HCT116 (cell line): ENCODE data around the gene ZNF580. TPM values are rescaled to one million over a fixed set of nuclear protein-coding genes. Genes with fewer than 3 reads are reported as not detected.

ENCODE experiments used
- ATAC-seq: fragments of 200-7000 bp; cut with Tn5 transposase; 2 replicates; pipeline ENCODE4 v1.9.1; 2020; ENCODE audit warnings: mild to moderate bottlenecking, moderate library complexity
- BruUV-seq: library from RNA; stranded (reverse); fragments of 400-500 nt; replicated peaks from 2 replicates; lab custom pipeline; 2021; lab: Mats Ljungman, UMichigan
- CTCF ChIA-PET: fragments of 300-600 bp; sonication (Branson Sonifier 250); formaldehyde crosslinking; loops from one replicate; lab custom pipeline; 2021; ENCODE audit warnings: antibody characterized with exemption; lab: Charles Lee
- POLR2A ChIA-PET: fragments of 300-600, 350-600 bp; sonication (Branson Sonifier 250); formaldehyde crosslinking; loops from one replicate; lab custom pipeline; 2021; ENCODE audit warnings: antibody characterized with exemption; lab: Charles Lee
- RAD21 ChIA-PET, 2 experiments: fragments of 300-600 bp; sonication (Branson Sonifier 250); formaldehyde crosslinking; loops; one replicate each; lab custom pipeline; 2023; ENCODE audit warnings: low total read pairs in 2 of 2; ENCODE audit not compliant: uncharacterized antibody in 2 of 2, unreplicated experiment in 2 of 2, low non-redundant PET in 1 of 2; lab: Charles Lee
- DNase-seq: peaks from one replicate; pipeline ENCODE4 v3.0.0-alpha.2; 2010; ENCODE audit warnings: low read depth, low spot score
- H2AFZ ChIP-seq: fragments of 200-600 bp; shearing (Covaris generic), sonication (generic); 2 replicates; pipeline ENCODE4 v1.6.1; 2017; ENCODE audit warnings: low read depth, mixed run types, mixed read lengths, antibody characterized with exemption, low read length; ENCODE audit not compliant: poor library complexity, severe bottlenecking
- H3K27ac ChIP-seq: 2 replicates; pipeline ENCODE4 v1.5.1; 2012; ENCODE audit warnings: low read depth, low read length
- H3K27me3 ChIP-seq: fragments of 200-600 bp; sonication (generic); 2 replicates; pipeline ENCODE4 v1.6.1; 2016; ENCODE audit warnings: mixed run types, low read length, mixed read lengths; ENCODE audit not compliant: insufficient read depth
- H3K36me3 ChIP-seq, 2 experiments: fragments of 200-500 bp in 1 of 2; fragments of 200-600 bp in 1 of 2; sonication (Bioruptor generic) in 1 of 2; sonication (generic) in 1 of 2; 2 replicates each; pipeline versions ENCODE4 v1.5.1 to v1.6.1; 2014 to 2016; ENCODE audit warnings: low read length in 2 of 2, inconsistent platforms in 1 of 2, mixed read lengths in 1 of 2, mixed run types in 1 of 2; ENCODE audit not compliant: insufficient read depth in 2 of 2, control insufficient read depth in 1 of 2
- H3K4me1 ChIP-seq, 2 experiments: fragments of 200-600 bp in 1 of 2; sonication (generic) in 1 of 2; 2 replicates each; pipeline versions ENCODE4 v1.5.1 to v1.6.1; 2012 to 2017; ENCODE audit warnings: low read length in 2 of 2, inconsistent platforms in 1 of 2, mild to moderate bottlenecking in 1 of 2, mixed read lengths in 1 of 2, mixed run types in 1 of 2, moderate library complexity in 1 of 2; ENCODE audit not compliant: insufficient read depth in 2 of 2, control insufficient read depth in 1 of 2
- H3K4me2 ChIP-seq: fragments of 200-600 bp; sonication (generic); 2 replicates; pipeline ENCODE4 v1.6.1; 2017; ENCODE audit warnings: mixed run types, low read length, mixed read lengths
- H3K4me3 ChIP-seq, 2 experiments: fragments of 200-600 bp in 1 of 2; sonication (generic) in 1 of 2; replicated peaks in 1 of 2; 2 replicates each; pipeline ENCODE4 v1.5.1; 2011 to 2016; ENCODE audit warnings: low read length in 2 of 2, control low read depth in 1 of 2, low read depth in 1 of 2, mild to moderate bottlenecking in 1 of 2, mixed read lengths in 1 of 2, mixed run types in 1 of 2
- H3K79me2 ChIP-seq: fragments of 200-600 bp; sonication (generic); 2 replicates; pipeline ENCODE4 v1.6.1; 2017; ENCODE audit warnings: mild to moderate bottlenecking, mixed run types, low read length, moderate library complexity, mixed read lengths; ENCODE audit not compliant: insufficient read depth
- H3K9ac ChIP-seq: fragments of 200-600 bp; sonication (generic); 2 replicates; pipeline ENCODE4 v1.6.1; 2016; ENCODE audit warnings: low read length, mixed read lengths
- H3K9me2 ChIP-seq: fragments of 200-600 bp; sonication (generic), shearing (Covaris generic); 2 replicates; pipeline ENCODE4 v1.6.1; 2017; ENCODE audit warnings: mixed run types, mild to moderate bottlenecking, moderate library complexity; ENCODE audit not compliant: insufficient read depth
- H3K9me3 ChIP-seq, 2 experiments: fragments of 200-500 bp in 1 of 2; fragments of 200-600 bp in 1 of 2; sonication (Bioruptor generic) in 1 of 2; sonication (generic) in 1 of 2; 2 replicates each; pipeline ENCODE4 v1.6.1; 2014 to 2017; ENCODE audit warnings: low read length in 2 of 2, mixed read lengths in 2 of 2, inconsistent platforms in 1 of 2, low read depth in 1 of 2, mild to moderate bottlenecking in 1 of 2, mixed run types in 1 of 2, moderate library complexity in 1 of 2; ENCODE audit not compliant: control insufficient read depth in 1 of 2, insufficient read depth in 1 of 2
- H4K20me1 ChIP-seq: fragments of 200-600 bp; sonication (generic), shearing (Covaris generic); 2 replicates; pipeline ENCODE4 v1.6.1; 2017; ENCODE audit warnings: mixed run types, mild to moderate bottlenecking, moderate library complexity; ENCODE audit not compliant: insufficient read depth
- ATF3 ChIP-seq: IDR thresholded peaks from 2 replicates; pipeline ENCODE4 v1.6.1; 2012
- CBX3 ChIP-seq: IDR thresholded peaks from 2 replicates; pipeline ENCODE4 v1.6.1; 2012; ENCODE audit warnings: low read depth
- EGR1 ChIP-seq: IDR thresholded peaks from 2 replicates; pipeline ENCODE4 v1.6.1; 2012; ENCODE audit warnings: low read depth
- ELF1 ChIP-seq: IDR thresholded peaks from 2 replicates; pipeline ENCODE4 v1.6.1; 2012; ENCODE audit warnings: low read depth, borderline replicate concordance
- EZH2 ChIP-seq: fragments of 200-600 bp; sonication (generic); IDR thresholded peaks from 2 replicates; pipeline ENCODE4 v1.6.1; 2017; ENCODE audit warnings: antibody characterized with exemption, mixed run types
- EZH2phosphoT487 ChIP-seq: fragments of 200-600 bp; IDR thresholded peaks from 2 replicates; pipeline ENCODE4 v1.6.1; 2018; ENCODE audit warnings: antibody characterized with exemption, borderline replicate concordance
- FOSL1 ChIP-seq: IDR thresholded peaks from 2 replicates; pipeline ENCODE4 v1.6.1; 2012; ENCODE audit warnings: low read depth
- MAX ChIP-seq: IDR thresholded peaks from 2 replicates; pipeline ENCODE4 v1.6.1; 2012
- POLR2A ChIP-seq: IDR thresholded peaks from 2 replicates; pipeline ENCODE4 v1.7.0; 2011; ENCODE audit warnings: borderline replicate concordance; ENCODE audit not compliant: insufficient read depth, insufficient read length; ENCODE audit errors: extremely low read depth
- RAD21 ChIP-seq: IDR thresholded peaks from 2 replicates; pipeline ENCODE4 v1.6.1; 2012; ENCODE audit warnings: low read depth, mild to moderate bottlenecking
- SIN3A ChIP-seq: IDR thresholded peaks from 2 replicates; pipeline ENCODE4 v1.6.1; 2012; ENCODE audit warnings: low read depth
- SRF ChIP-seq: IDR thresholded peaks from 2 replicates; pipeline ENCODE4 v1.6.1; 2012; ENCODE audit warnings: low read depth
- TCF7L2 ChIP-seq: IDR thresholded peaks from 2 replicates; pipeline ENCODE4 v1.7.0; 2011; ENCODE audit warnings: borderline replicate concordance, inconsistent platforms; ENCODE audit not compliant: insufficient read depth, insufficient read length; ENCODE audit errors: extremely low read depth
- YY1 ChIP-seq: IDR thresholded peaks from 2 replicates; pipeline ENCODE4 v1.6.1; 2011; ENCODE audit warnings: low read length, low read depth, moderate library complexity, mild to moderate bottlenecking; ENCODE audit not compliant: insufficient replicate concordance; ENCODE audit errors: extremely low read depth
- ZBTB33 ChIP-seq: IDR thresholded peaks from 2 replicates; pipeline ENCODE4 v1.6.1; 2011; ENCODE audit warnings: mild to moderate bottlenecking, low read length, moderate library complexity; ENCODE audit not compliant: insufficient replicate concordance; ENCODE audit errors: extremely low read depth
- intact Hi-C: fragments of 100-400 bp; cut with micrococcal nuclease; formaldehyde crosslinking; loops from 2 replicates; pipeline ENCODE4 v1.10.0; 2022
- total RNA-seq: library from RNA; stranded (reverse); gene quantifications from one replicate; pipeline ENCODE4 v1.2.1, GENCODE V29; 2021; ENCODE audit not compliant: unreplicated experiment

The ZNF580 gene
- total RNA-seq, 1 experiment from 2014 or later: 36.7 TPM

GRCh38 chr19:55625004-55625326, 15.8 kb upstream of the ZNF580 start:
- ChIA-PET RAD21 (interaction anchor here in 1 of 2 experiments (0.5 to 0.6 kb wide), 2 partner anchors 72 to 129 kb away, joined by 3 to 4 read pairs; no protein-coding TSS in a partner anchor), CTCF (interaction anchor here (0.6 to 1.8 kb wide), 8 partner anchors 8 to 157 kb away, joined by 3 to 14 read pairs (median 4); no protein-coding TSS in a partner anchor), POLR2A (interaction anchor here (0.6 to 1.5 kb wide), 12 partner anchors 8 to 1758 kb away, joined by 3 to 10 read pairs (median 4); partner anchors contain the start of genes FIZ1, MYADM and ZNF865)
- Histone ChIP-seq H3K4me3 (peak overlapping the region; percentile 54 to 69), H3K9ac (peak overlapping the region; percentile 70), H3K9me2 (no peaks in the 10 kb centered on the region), H4K20me1 (no peaks in the 10 kb centered on the region), H3K27me3 (no peaks in the 10 kb centered on the region), H3K4me2 (peak overlapping the region; percentile 98), H2AFZ (peak overlapping the region; percentile 65), H3K36me3 (no peaks in the 10 kb centered on the region), H3K79me2 (no peaks in the 10 kb centered on the region), H3K4me1 (peaks cover 8 to 14% of the 10 kb centered on the region in 2 experiments; a peak in 3 of 4 replicates), H3K9me3 (no peaks in the 10 kb centered on the region), H3K27ac (peak overlapping the region; percentile 81)
- DNase-seq (no peak), ATAC-seq (no peak)
- TF ChIP-seq CBX3: 0 out of 2 replicates have a peak, but pooled peaks have one; percentile 21
- no peak for TF ChIP-seq SIN3A
- no peak for TF ChIP-seq RAD21
- intact Hi-C loops: no loop called here
- TSS peak; percentile 83 for BruUV-seq

GRCh38 chr19:55626350-55626749, 14.5 kb upstream of the ZNF580 start:
- no peaks in the 10 kb centered on the region for H3K27me3 ChIP-seq
- intact Hi-C loops: no loop called here
- no peaks in the 10 kb centered on the region for H4K20me1 ChIP-seq
- CTCF ChIA-PET: interaction anchor here (1.8 kb wide), 1 partner anchor 159 kb away, joined by 4 read pairs; no protein-coding TSS in a partner anchor
- no peaks in the 10 kb centered on the region for H3K9me2 ChIP-seq
- H2AFZ ChIP-seq: no peak overlapping the region
- TF ChIP-seq EZH2 (no peak), MAX (no peak), FOSL1 (no peak), TCF7L2 (no peak), CBX3 (no peak), ATF3 (no peak), SRF (no peak), ELF1 (no peak), ZBTB33 (no peak), POLR2A (no peak), EGR1 (no peak), EZH2phosphoT487 (no peak), YY1 (no peak)
- TF ChIP-seq, all 23 proteins: peak for 0
- Histone ChIP-seq H3K36me3 (no peaks in the 10 kb centered on the region), H3K4me2 (no peak overlapping the region), H3K9me3 (no peaks in the 10 kb centered on the region), H3K27ac (no peak overlapping the region), H3K4me1 (peaks cover 8 to 15% of the 10 kb centered on the region in 2 experiments; a peak in 3 of 4 replicates), H3K9ac (no peak overlapping the region), H3K4me3 (no peak overlapping the region), H3K79me2 (no peaks in the 10 kb centered on the region)
- RAD21 ChIA-PET: no interaction called here
- BruUV-seq: no TSS peak
- POLR2A ChIA-PET: interaction anchor here (1.0 kb wide), 1 partner anchor 22 kb away, joined by 3 read pairs; no protein-coding TSS in a partner anchor
- no peak for ATAC-seq
- no peak for DNase-seq
